Endothelial cell of umbilical vein (primary cell): ENCODE results near the gene S100A1. TPM values are rescaled to one million over a fixed set of nuclear protein-coding genes. Genes with fewer than 3 reads are reported as not detected.

Experiments used
- BruUV-seq: library from RNA; stranded (reverse); fragments of 400-500 nt; replicated peaks from 2 replicates; lab custom pipeline; 2021; lab: Mats Ljungman, UMichigan
- CTCF ChIA-PET: fragments of 300-600, 350-600 bp; sonication (Branson Sonifier 250); formaldehyde crosslinking; loops from one replicate; lab custom pipeline; 2021; ENCODE audit warnings: antibody characterized with exemption, inconsistent platforms; lab: Charles Lee
- POLR2A ChIA-PET: fragments of 300-600, 350-600 bp; sonication (Branson Sonifier 250); formaldehyde crosslinking; loops from one replicate; lab custom pipeline; 2021; ENCODE audit warnings: antibody characterized with exemption, inconsistent platforms; lab: Charles Lee
- DNase-seq: peaks from one replicate; pipeline ENCODE4 v3.0.0-alpha.2; 2011; ENCODE audit warnings: low read depth, low spot score
- FAIRE-seq: peaks from 2 replicates; lab custom pipeline; 2011; peaks lifted over from hg19 to GRCh38; lab: Jason Lieb, UNC
- H2AFZ ChIP-seq: 2 replicates; pipeline ENCODE4 v1.6.0; 2012; ENCODE audit warnings: low read depth, low read length, control low read depth, inconsistent platforms
- H3K27ac ChIP-seq: 2 replicates; pipeline ENCODE4 v1.5.1; 2011; ENCODE audit warnings: low read depth, mild to moderate bottlenecking, control low read depth, low read length, moderate library complexity; ENCODE audit not compliant: insufficient read depth
- H3K27me3 ChIP-seq, 2 experiments: 2 replicates each; pipeline versions ENCODE4 v1.6.0 to v1.6.1; 2011; ENCODE audit warnings: low read length in 2 of 2, mixed read lengths in 1 of 2; ENCODE audit not compliant: control insufficient read depth in 2 of 2, insufficient read depth in 2 of 2
- H3K36me3 ChIP-seq, 2 experiments: 2 replicates in 1 of 2; 3 replicates in 1 of 2; pipeline ENCODE4 v1.5.1; 2011; ENCODE audit warnings: low read length in 2 of 2, mild to moderate bottlenecking in 1 of 2, moderate library complexity in 1 of 2; ENCODE audit not compliant: control insufficient read depth in 2 of 2, insufficient read depth in 2 of 2; ENCODE audit errors: extremely low read depth in 1 of 2
- H3K4me1 ChIP-seq: 3 replicates; pipeline ENCODE4 v1.5.1; 2011; ENCODE audit warnings: mild to moderate bottlenecking, low read length; ENCODE audit not compliant: control insufficient read depth, insufficient read depth; ENCODE audit errors: extremely low read depth
- H3K4me2 ChIP-seq: 2 replicates; pipeline ENCODE4 v1.6.1; 2011; ENCODE audit warnings: low read length, control low read depth, mixed read lengths; ENCODE audit not compliant: insufficient read depth
- H3K4me3 ChIP-seq, 3 experiments: fragments of 200-600 bp in 1 of 3; sonication (generic), shearing (Covaris generic) in 1 of 3; replicated peaks in 1 of 3; 2 replicates each; pipeline ENCODE4 v1.5.1; 2011 to 2016; ENCODE audit warnings: control low read depth in 3 of 3, low read length in 3 of 3, mild to moderate bottlenecking in 2 of 3, inconsistent platforms in 1 of 3, low read depth in 1 of 3, moderate library complexity in 1 of 3; ENCODE audit not compliant: insufficient read depth in 1 of 3
- H3K79me2 ChIP-seq: 2 replicates; pipeline ENCODE4 v1.6.0; 2012; ENCODE audit warnings: low read length, inconsistent platforms; ENCODE audit not compliant: control insufficient read depth, insufficient read depth
- H3K9ac ChIP-seq: replicated peaks from 2 replicates; pipeline ENCODE3; 2011; ENCODE audit warnings: low read length, control low read depth; ENCODE audit not compliant: insufficient read depth; ENCODE audit errors: extremely low read depth
- H3K9me1 ChIP-seq: replicated peaks from 3 replicates; pipeline ENCODE4 v1.6.0; 2011; ENCODE audit warnings: mild to moderate bottlenecking, low read length; ENCODE audit not compliant: control insufficient read depth, insufficient read depth; ENCODE audit errors: extremely low read depth
- H3K9me3 ChIP-seq: replicated peaks from 2 replicates; pipeline ENCODE4 v1.5.1; 2012; ENCODE audit warnings: low read length, inconsistent platforms; ENCODE audit not compliant: control insufficient read depth, insufficient read depth
- H4K20me1 ChIP-seq: replicated peaks from 2 replicates; pipeline ENCODE3; 2011; ENCODE audit warnings: mild to moderate bottlenecking, low read length; ENCODE audit not compliant: control insufficient read depth, insufficient read depth; ENCODE audit errors: extremely low read depth
- GATA2 ChIP-seq: IDR thresholded peaks from 2 replicates; pipeline ENCODE4 v1.7.0; 2011; ENCODE audit warnings: low read depth, mild to moderate bottlenecking, moderate library complexity, mixed read lengths, low read length; ENCODE audit not compliant: insufficient read length, insufficient read depth
- JUN ChIP-seq: IDR thresholded peaks from 2 replicates; pipeline ENCODE4 v1.6.1; 2011; ENCODE audit warnings: borderline replicate concordance, low read depth; ENCODE audit not compliant: insufficient read length, insufficient read depth
- MAX ChIP-seq: IDR thresholded peaks from 2 replicates; pipeline ENCODE4 v1.6.1; 2011; ENCODE audit not compliant: insufficient read depth, insufficient read length
- MYC ChIP-seq: IDR thresholded peaks from one replicate; pipeline ENCODE4 v1.6.1; 2011; ENCODE audit warnings: mild to moderate bottlenecking, low read depth, low read length
- POLR2A ChIP-seq: IDR thresholded peaks from 2 replicates; pipeline ENCODE4 v1.6.1; 2012; ENCODE audit warnings: low read depth, mild to moderate bottlenecking, control low read depth, low read length
- POLR2AphosphoS5 ChIP-seq: IDR thresholded peaks from 2 replicates; pipeline ENCODE4 v1.6.1; 2012; ENCODE audit warnings: low read depth, mild to moderate bottlenecking, control low read depth, low read length, moderate library complexity; ENCODE audit not compliant: insufficient read depth
- dilution Hi-C: fragments of 300-500 bp; cut with MboI; formaldehyde crosslinking; loops from one replicate; pipeline ENCODE4 v1.15.0; 2019; ENCODE audit warnings: low sequenced_read_pairs; ENCODE audit not compliant: extremely low pct_ligation_motif_present
- intact Hi-C: fragments of 100-400 bp; cut with micrococcal nuclease; formaldehyde crosslinking; loops from one replicate; pipeline ENCODE4 v1.10.0; 2022
- polyA plus RNA-seq, 4 experiments: library from polyadenylated mRNA; depleted of rRNA in 3 of 4; stranded (reverse) in 3 of 4; unstranded in 1 of 4; fragments of >200 nt; gene quantifications; 2 replicates each; pipeline versions ENCODE4 v1.2.1 to v1.2.3, GENCODE V29; 2011 to 2012; ENCODE audit warnings: missing spikeins in 1 of 4
- total RNA-seq: library from RNA; stranded (reverse); gene quantifications from 2 replicates; pipeline ENCODE4 v1.2.3, GENCODE V29; 2021
- TF ChIP-seq, protein P1 (sequence below), 2 donors: IDR thresholded peaks; 1 replicate in 1 of 2; 2 replicates in 1 of 2; pipeline ENCODE4 v1.5.1; 2011; ENCODE audit warnings: low read length in 2 of 2, mild to moderate bottlenecking in 2 of 2, moderate library complexity in 2 of 2, control low read depth in 1 of 2, inconsistent platforms in 1 of 2, low read depth in 1 of 2; ENCODE audit not compliant: insufficient read depth in 1 of 2; ENCODE audit errors: extremely low read depth in 1 of 2

Gene S100A1
- total and polyA plus RNA-seq, 2 donors (not counting 3 experiments of a cell fraction or from before 2014, with no cell fraction given), result not detected

GRCh38 chr1:153626904-153627714, 1.1 kb upstream of the S100A1 start, which contains the start of gene S100A13:
S100A13 (minus strand) TSS chr1:153627505; CDS start chr1:153626472, 1,033 bp downstream.
- DNase-seq (peak; percentile 90), FAIRE-seq (peak; percentile 92)
- Histone ChIP-seq H3K4me2 (peak within 1 kb of the TSS; percentile 93), H3K9ac (peak within 1 kb of the TSS; percentile 86), H3K27ac (peak within 1 kb of the TSS; percentile 81), H3K9me3 (no peaks in the 10 kb centered on the region), H3K27me3 (no peaks in the 10 kb centered on the region), H3K36me3 (no peaks in the 10 kb centered on the region), H3K9me1 (no peaks in the 10 kb centered on the region), H3K4me3 (peak within 1 kb of the TSS; percentile 57 to 74 (median 62)), H3K4me1 (peaks cover 14% of the 10 kb centered on the region), H3K79me2 (peaks cover 28% of the 10 kb centered on the region), H2AFZ (peak within 1 kb of the TSS; percentile 55), H4K20me1 (no peaks in the 10 kb centered on the region)
- POLR2A ChIA-PET, result interaction anchor here (0.6 to 3.6 kb wide), 21 partner anchors 10 to 163 kb away, joined by 3 to 43 read pairs (median 5); partner anchors contain the start of genes ILF2, S100A14 and S100A16
- intact Hi-C loops, result loop anchor here (1.0 kb wide), 5 partner anchors 18 to 116 kb away; no protein-coding TSS in a partner anchor
- CTCF ChIA-PET, result interaction anchor here (0.7 to 7.8 kb wide), 38 partner anchors 9 to 146 kb away, joined by 3 to 145 read pairs (median 5); partner anchors contain the start of genes S100A14, S100A16, S100A6 and SNAPIN
- dilution Hi-C loops, result no loop called here
- TSS peak; percentile 56 for BruUV-seq
- peak; percentile 98 for TF ChIP-seq POLR2A
- TF ChIP-seq MYC, result no peak
- TF ChIP-seq MAX, result peak; percentile 14
- TF ChIP-seq, protein P1, sequence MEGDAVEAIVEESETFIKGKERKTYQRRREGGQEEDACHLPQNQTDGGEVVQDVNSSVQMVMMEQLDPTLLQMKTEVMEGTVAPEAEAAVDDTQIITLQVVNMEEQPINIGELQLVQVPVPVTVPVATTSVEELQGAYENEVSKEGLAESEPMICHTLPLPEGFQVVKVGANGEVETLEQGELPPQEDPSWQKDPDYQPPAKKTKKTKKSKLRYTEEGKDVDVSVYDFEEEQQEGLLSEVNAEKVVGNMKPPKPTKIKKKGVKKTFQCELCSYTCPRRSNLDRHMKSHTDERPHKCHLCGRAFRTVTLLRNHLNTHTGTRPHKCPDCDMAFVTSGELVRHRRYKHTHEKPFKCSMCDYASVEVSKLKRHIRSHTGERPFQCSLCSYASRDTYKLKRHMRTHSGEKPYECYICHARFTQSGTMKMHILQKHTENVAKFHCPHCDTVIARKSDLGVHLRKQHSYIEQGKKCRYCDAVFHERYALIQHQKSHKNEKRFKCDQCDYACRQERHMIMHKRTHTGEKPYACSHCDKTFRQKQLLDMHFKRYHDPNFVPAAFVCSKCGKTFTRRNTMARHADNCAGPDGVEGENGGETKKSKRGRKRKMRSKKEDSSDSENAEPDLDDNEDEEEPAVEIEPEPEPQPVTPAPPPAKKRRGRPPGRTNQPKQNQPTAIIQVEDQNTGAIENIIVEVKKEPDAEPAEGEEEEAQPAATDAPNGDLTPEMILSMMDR (IDR thresholded peaks at IDR 0.05; ENCODE audit: extremely low read depth in 1 of 2, insufficient read depth in 1 of 2, low read depth in 1 of 2, low read length in 2 of 2), result peak; percentile 93
- TF ChIP-seq JUN, result no peak
- peak; percentile 91 for TF ChIP-seq POLR2AphosphoS5
- TF ChIP-seq GATA2, result no peak
